HL-60 (cell line): ENCODE data around the gene XRCC4.

Experiments used
- DNase-seq, 2 experiments: peaks; one replicate each; pipeline ENCODE4 v3.0.0-alpha.2; 2010 to 2020; ENCODE audit warnings: low read depth in 1 of 2, low spot score in 1 of 2
- H3K27ac ChIP-seq: fragments of 250-450 bp; sonication (Bioruptor Pico); replicated peaks from 2 replicates; pipeline ENCODE4 v1.5.1; 2020; ENCODE audit warnings: mild to moderate bottlenecking, moderate library complexity
- H3K27me3 ChIP-seq: fragments of 250-450 bp; sonication (Bioruptor Pico); 2 replicates; pipeline ENCODE4 v1.5.1; 2021; ENCODE audit warnings: mild to moderate bottlenecking, moderate library complexity; ENCODE audit not compliant: insufficient read depth, poor library complexity, severe bottlenecking
- H3K4me3 ChIP-seq: replicated peaks from 2 replicates; pipeline ENCODE4 v1.5.1; 2011; ENCODE audit warnings: mild to moderate bottlenecking, control low read depth, low read length; ENCODE audit not compliant: insufficient read depth
- GABPA ChIP-seq: IDR thresholded peaks from 2 replicates; pipeline ENCODE4 v1.6.1; 2012; ENCODE audit warnings: low read depth
- POLR2AphosphoS5 ChIP-seq: IDR thresholded peaks from 2 replicates; pipeline ENCODE4 v1.6.1; 2012; ENCODE audit warnings: low read depth
- REST ChIP-seq: IDR thresholded peaks from 2 replicates; pipeline ENCODE4 v1.6.1; 2012; ENCODE audit warnings: low read depth; ENCODE audit not compliant: insufficient replicate concordance
- SPI1 ChIP-seq: IDR thresholded peaks from 2 replicates; pipeline ENCODE4 v1.6.1; 2012; ENCODE audit warnings: low read depth, mild to moderate bottlenecking, borderline replicate concordance
- TF ChIP-seq, protein P1 (sequence below): IDR thresholded peaks from one replicate; pipeline ENCODE4 v1.5.1; 2011; ENCODE audit warnings: low read length, control low read depth, inconsistent platforms; ENCODE audit not compliant: insufficient read depth

The XRCC4 gene

DNA sequence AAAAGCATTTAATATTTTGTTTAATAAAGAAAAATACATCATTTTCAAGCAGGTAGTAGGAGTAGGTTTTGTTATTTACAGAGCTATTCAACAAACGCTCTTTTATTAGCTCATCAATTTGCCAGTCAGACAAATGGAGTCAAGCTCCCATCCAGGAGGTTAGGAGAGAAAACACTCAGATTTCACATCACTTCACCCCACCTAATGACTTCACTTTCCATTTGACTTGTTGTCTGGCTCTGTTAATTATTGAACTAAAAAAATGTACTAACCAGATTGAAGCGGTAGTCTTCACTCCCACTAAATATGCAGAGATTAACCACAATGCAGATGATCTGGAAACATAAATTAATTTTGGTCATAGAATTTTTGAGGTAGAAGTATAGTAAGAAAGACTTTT, 200.6 kb downstream of the XRCC4 start:
- no peak for TF ChIP-seq REST
- no peak for TF ChIP-seq POLR2AphosphoS5
- TF ChIP-seq SPI1, result no peak
- TF ChIP-seq, protein P1, sequence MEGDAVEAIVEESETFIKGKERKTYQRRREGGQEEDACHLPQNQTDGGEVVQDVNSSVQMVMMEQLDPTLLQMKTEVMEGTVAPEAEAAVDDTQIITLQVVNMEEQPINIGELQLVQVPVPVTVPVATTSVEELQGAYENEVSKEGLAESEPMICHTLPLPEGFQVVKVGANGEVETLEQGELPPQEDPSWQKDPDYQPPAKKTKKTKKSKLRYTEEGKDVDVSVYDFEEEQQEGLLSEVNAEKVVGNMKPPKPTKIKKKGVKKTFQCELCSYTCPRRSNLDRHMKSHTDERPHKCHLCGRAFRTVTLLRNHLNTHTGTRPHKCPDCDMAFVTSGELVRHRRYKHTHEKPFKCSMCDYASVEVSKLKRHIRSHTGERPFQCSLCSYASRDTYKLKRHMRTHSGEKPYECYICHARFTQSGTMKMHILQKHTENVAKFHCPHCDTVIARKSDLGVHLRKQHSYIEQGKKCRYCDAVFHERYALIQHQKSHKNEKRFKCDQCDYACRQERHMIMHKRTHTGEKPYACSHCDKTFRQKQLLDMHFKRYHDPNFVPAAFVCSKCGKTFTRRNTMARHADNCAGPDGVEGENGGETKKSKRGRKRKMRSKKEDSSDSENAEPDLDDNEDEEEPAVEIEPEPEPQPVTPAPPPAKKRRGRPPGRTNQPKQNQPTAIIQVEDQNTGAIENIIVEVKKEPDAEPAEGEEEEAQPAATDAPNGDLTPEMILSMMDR, result no peak
- TF ChIP-seq GABPA, result no peak
- Histone ChIP-seq H3K27ac (no peak overlapping the region), H3K4me3 (no peak overlapping the region), H3K27me3 (no peaks in the 10 kb centered on the region)
- no peak for DNase-seq

DNA sequence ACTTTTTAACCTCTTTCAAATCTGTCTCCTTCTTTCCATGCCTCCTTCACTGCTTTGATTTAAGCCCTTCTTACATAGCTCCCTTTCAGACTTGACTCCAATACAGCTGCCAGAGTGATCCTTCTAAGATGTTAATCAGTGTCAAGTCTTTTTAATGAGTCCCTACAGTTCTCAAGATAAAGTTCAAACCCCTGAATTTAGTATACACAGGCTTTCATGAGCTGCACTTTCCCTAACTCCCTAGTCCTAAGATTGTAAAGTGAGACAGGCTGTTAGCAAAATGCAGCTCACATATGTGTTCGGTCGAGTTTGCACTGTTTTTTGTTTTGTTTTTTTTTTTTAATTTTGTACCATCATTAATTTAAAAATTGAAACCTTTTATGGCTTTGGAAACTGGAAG, 203.8 kb downstream of the XRCC4 start:
- DNase-seq, result no peak
- TF ChIP-seq, protein P1, result no peak
- TF ChIP-seq SPI1 (no peak), GABPA (no peak), REST (no peak)
- Histone ChIP-seq H3K27ac (no peak overlapping the region), H3K4me3 (no peak overlapping the region), H3K27me3 (no peaks in the 10 kb centered on the region)

GRCh38 chr5:83281658-83282057, 204.3 kb downstream of the XRCC4 start:
- H3K27me3 ChIP-seq, result no peaks in the 10 kb centered on the region
- no peak for DNase-seq
- no peak overlapping the region for H3K4me3 ChIP-seq
- no peak overlapping the region for H3K27ac ChIP-seq
- no peak for TF ChIP-seq SPI1
- no peak for TF ChIP-seq GABPA
- TF ChIP-seq, protein P1, result no peak

GRCh38 chr5:83283761-83284160, 206.4 kb downstream of the XRCC4 start:
- DNase-seq, result no peak
- H3K27ac ChIP-seq, result no peak overlapping the region
- no peaks in the 10 kb centered on the region for H3K27me3 ChIP-seq
- H3K4me3 ChIP-seq, result no peak overlapping the region
- TF ChIP-seq SPI1 (no peak), GABPA (no peak), POLR2AphosphoS5 (no peak), REST (no peak)
- TF ChIP-seq, protein P1, result no peak
